Ishikawa (cell line): Measurements from ENCODE around the gene MRPL54.

ENCODE experiments used
- CEBPB ChIP-seq: IDR thresholded peaks from 2 replicates; pipeline ENCODE4 v1.6.1; 2012
- CREB1 ChIP-seq: IDR thresholded peaks from 2 replicates; pipeline ENCODE4 v1.6.1; 2012; ENCODE audit warnings: low read depth
- EGR1 ChIP-seq: IDR thresholded peaks from 2 replicates; pipeline ENCODE4 v1.6.1; 2012
- EP300 ChIP-seq: IDR thresholded peaks from 2 replicates; pipeline ENCODE4 v1.6.1; 2012; ENCODE audit warnings: borderline replicate concordance
- FOXM1 ChIP-seq: IDR thresholded peaks from 2 replicates; pipeline ENCODE4 v1.6.1; 2012; ENCODE audit warnings: low read depth, borderline replicate concordance
- MAX ChIP-seq: IDR thresholded peaks from 2 replicates; pipeline ENCODE4 v1.6.1; 2012
- NFIC ChIP-seq: IDR thresholded peaks from 2 replicates; pipeline ENCODE4 v1.6.1; 2012
- RAD21 ChIP-seq: IDR thresholded peaks from 2 replicates; pipeline ENCODE4 v1.6.1; 2012; ENCODE audit warnings: low read depth
- REST ChIP-seq: IDR thresholded peaks from 2 replicates; pipeline ENCODE4 v1.6.1; 2012; ENCODE audit warnings: low read depth, mild to moderate bottlenecking
- TAF1 ChIP-seq: IDR thresholded peaks from 2 replicates; pipeline ENCODE4 v1.6.1; 2012; ENCODE audit warnings: low read depth, mild to moderate bottlenecking
- TCF12 ChIP-seq: IDR thresholded peaks from 2 replicates; pipeline ENCODE4 v1.6.1; 2012; ENCODE audit warnings: low read depth
- TEAD4 ChIP-seq: IDR thresholded peaks from 2 replicates; pipeline ENCODE4 v1.6.1; 2012
- USF1 ChIP-seq: IDR thresholded peaks from 2 replicates; pipeline ENCODE4 v1.6.1; 2012
- YY1 ChIP-seq: IDR thresholded peaks from 2 replicates; pipeline ENCODE4 v1.6.1; 2012; ENCODE audit warnings: low read depth
- ZBTB7A ChIP-seq: IDR thresholded peaks from 2 replicates; pipeline ENCODE4 v1.6.1; 2012; ENCODE audit warnings: low read depth

Gene MRPL54

GRCh38 chr19:3746371-3747056 is 16.0 kb upstream of the MRPL54 start:
- TF ChIP-seq RAD21 (no peak), ZBTB7A (no peak), CEBPB (no peak), MAX (no peak), USF1 (no peak), EP300 (no peak), TAF1 (no peak), REST (no peak), YY1 (no peak), TEAD4 (no peak), TCF12 (no peak), CREB1 (no peak), EGR1 (no peak), NFIC (no peak)

GRCh38 chr19:3748965-3749364 is 13.5 kb upstream of the MRPL54 start:
- TF ChIP-seq NFIC (peak; percentile 40; the same call in 1 of the 2 replicates), REST (no peak)

GRCh38 chr19:3750211-3750610 is 12.3 kb upstream of the MRPL54 start:
- TF ChIP-seq NFIC = no peak
- no peak for TF ChIP-seq USF1

- TF ChIP-seq YY1 (no peak), CREB1 (no peak), CEBPB (no peak), USF1 (no peak), ZBTB7A (no peak), MAX (no peak), EP300 (no peak), NFIC (no peak), TAF1 (no peak), FOXM1 (no peak), EGR1 (no peak)
These were observed 11.2 kb upstream of the MRPL54 start for GRCh38 chr19:3751236-3751635.

GRCh38 chr19:3752492-3752891 is 10.0 kb upstream of the MRPL54 start:
- TF ChIP-seq TCF12 (no peak), FOXM1 (no peak), TAF1 (no peak), TEAD4 (no peak), CREB1 (no peak), EGR1 (no peak), MAX (no peak), YY1 (no peak), NFIC (no peak), REST (no peak), USF1 (no peak), RAD21 (no peak), CEBPB (no peak), EP300 (no peak), ZBTB7A (no peak)
